NCI-H460 (cell line): Measurements from ENCODE around the gene SYNM. TPM values are rescaled to one million over a fixed set of nuclear protein-coding genes. Genes with fewer than 3 reads are reported as not detected.

Experiments used
- DNase-seq: peaks from one replicate; pipeline ENCODE4 v3.0.0-alpha.2; 2016; ENCODE audit warnings: low read depth; ENCODE audit errors: extremely low read depth
- total RNA-seq: library from RNA; depleted of rRNA; stranded (reverse); fragments of >200 nt; shearing (Covaris generic); gene quantifications from 2 replicates; pipeline ENCODE4 v1.2.3, GENCODE V29; 2014

The SYNM gene
- total RNA-seq, 1 experiment from 2014 or later: 15.1 TPM

GRCh38 chr15:99163271-99164062 is 58.6 kb downstream of the SYNM start:
- DNase-seq: no peak

GRCh38 chr15:99164119-99164518 is 59.2 kb downstream of the SYNM start:
- no peak for DNase-seq

- DNase-seq: no peak
Observed at GRCh38 chr15:99165020-99165790, 60.3 kb downstream of the SYNM start.

GRCh38 chr15:99165956-99166689 is 61.2 kb downstream of the SYNM start:
- no peak for DNase-seq

DNA sequence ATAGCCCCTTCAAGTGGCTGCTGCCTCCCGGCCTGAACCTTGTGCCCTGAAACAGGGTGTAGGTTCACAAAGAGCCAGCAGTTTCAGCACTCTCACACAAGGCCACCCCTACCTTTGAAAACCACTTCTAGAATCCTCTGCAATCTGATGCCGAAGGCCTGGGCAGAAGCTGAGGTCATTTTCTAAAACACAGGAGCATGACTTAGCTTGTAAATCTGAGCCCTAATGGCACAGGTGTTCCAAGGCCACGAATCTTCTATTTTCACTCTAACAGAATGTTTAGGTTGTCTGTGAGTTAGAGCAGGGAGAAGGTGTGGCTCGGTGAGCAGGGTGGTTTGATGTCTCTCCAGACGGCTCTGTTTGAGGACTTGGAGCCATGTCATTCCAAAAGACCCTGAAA is 62.3 kb downstream of the SYNM start:
- DNase-seq: no peak

- DNase-seq: no peak
Observed at GRCh38 chr15:99167640-99168039, 62.8 kb downstream of the SYNM start.

DNA sequence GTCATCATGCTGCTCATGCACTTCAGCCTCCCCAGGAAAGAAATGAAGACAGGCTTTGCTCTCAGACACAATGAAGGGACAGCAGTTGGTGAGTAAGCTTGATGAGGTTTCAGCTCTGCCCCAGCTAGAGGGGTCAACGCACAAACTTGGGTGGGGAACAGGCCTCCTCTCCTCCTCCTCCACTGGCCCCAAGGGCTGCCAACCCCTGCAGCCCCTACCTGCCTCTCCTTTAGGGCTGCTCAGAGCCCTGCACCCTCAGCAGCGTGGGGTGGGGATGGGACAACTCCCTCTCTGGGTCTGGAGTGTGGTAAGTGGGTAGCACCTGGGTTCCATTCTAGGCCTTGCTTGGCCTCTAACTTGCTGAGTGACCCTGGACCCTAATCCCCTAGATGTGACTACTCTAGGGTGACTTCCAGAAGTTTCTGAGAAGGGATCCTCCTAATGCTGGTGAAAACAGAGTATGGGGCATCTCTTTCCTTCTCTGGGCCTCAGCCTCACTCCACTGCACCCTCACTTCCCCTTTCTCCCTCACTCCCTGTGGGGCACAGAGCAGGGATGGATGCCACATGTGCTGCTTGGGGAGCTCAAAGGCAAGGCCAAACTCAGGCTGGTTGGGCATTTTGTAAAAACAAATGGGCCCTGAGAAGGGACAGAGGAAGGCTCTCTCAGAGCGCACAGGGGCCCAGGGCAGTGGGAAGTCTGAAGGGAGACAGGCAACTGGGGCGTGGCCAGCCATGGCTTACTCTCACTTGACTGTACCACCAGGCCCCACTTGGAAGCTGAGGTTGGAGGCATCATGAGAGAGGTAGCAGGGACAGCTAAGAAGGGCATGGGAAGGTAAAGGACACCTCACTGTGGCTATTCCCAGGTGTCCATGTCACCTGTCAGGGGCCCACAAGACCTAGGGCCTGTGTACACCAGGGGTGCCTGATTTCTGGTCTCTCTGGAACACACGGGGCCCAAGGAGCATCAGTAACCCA is 64.0 kb downstream of the SYNM start:
- no peak for DNase-seq

GRCh38 chr15:99169769-99170311 is 65.0 kb downstream of the SYNM start:
- DNase-seq: no peak

GRCh38 chr15:99170476-99171065 is 65.7 kb downstream of the SYNM start:
- no peak for DNase-seq

DNA sequence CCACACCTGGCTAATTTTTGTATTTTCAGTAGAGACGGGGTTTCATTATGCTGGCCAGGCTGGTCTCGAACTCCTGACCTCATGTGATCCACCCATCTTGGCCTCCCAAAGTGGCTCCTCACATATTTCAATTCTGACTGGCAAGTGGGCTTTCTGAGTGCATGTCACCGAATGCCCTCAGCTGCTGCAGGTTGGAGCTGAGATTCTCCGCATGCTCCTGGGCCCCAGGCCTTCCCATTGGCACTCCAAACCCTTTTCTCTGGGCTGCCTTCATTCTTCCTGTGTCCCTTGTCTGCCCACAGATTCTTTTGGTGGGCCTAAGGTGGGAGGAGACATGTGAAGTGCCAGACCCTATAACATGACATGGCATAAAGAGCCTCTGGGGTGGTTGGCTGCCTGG is 67.3 kb downstream of the SYNM start:
- no peak for DNase-seq

DNA sequence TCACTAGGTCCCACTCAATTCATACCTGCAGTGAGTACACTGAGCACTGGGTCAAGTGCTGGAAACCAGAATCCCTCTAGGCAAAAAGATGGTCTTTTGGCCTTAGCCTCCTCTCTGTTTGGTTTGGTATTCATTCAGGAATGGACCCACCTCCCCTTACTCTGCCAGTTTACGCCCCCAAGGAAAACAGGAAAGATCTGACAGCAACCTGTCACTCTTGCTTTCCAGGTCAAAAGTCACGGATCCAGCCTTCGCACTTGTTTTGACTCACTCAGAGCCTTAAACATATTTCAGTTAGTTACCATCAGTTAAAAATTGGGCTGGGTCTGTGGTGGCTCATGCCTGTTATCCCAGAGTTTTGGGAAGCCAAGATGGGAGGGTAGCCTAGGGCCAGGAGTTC is 68.1 kb downstream of the SYNM start:
- DNase-seq: no peak

DNA sequence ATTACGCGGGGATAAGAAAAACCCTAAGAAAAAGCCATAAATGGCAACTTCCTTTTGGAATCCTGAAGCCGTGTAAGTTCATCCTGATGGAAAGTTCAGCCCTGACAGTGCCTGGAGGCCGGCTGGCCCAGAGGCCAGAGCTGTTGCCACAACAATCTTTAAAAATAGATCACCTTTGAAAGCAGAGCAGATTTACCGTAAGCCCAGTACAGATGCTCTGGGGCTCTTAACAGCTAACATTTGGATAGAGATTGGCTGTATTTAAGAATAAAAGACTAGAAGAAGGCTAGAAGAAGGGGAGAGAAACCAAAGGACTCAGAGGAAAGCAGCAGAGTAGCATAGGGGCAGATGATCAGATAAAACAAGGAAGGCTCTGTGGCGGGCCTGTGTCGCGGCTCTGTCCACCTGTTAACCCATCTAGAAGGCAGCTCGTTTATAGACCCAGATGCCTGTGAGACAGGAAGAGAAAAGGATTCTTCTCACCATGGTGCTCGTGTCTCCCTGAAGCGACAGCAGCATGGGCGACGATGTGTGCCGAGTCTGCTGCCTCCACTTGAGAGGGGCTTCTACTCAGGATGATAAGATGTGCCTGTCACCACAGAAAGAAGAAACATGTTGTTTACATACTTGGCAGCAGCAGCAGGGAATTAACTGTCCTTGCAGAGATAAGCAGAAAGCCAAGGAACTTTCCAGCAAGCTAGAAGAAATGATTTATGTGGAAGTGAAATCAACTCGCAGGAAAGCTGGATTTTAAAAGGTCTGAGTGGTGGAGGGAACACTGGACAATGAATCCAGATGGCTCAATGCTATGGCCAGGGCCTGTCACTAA is 69.9 kb downstream of the SYNM start:
- no peak for DNase-seq

GRCh38 chr15:99176757-99177156 is 71.9 kb downstream of the SYNM start:
- no peak for DNase-seq

- no peak for DNase-seq
Observed at GRCh38 chr15:99177679-99178078, 72.8 kb downstream of the SYNM start.

DNA sequence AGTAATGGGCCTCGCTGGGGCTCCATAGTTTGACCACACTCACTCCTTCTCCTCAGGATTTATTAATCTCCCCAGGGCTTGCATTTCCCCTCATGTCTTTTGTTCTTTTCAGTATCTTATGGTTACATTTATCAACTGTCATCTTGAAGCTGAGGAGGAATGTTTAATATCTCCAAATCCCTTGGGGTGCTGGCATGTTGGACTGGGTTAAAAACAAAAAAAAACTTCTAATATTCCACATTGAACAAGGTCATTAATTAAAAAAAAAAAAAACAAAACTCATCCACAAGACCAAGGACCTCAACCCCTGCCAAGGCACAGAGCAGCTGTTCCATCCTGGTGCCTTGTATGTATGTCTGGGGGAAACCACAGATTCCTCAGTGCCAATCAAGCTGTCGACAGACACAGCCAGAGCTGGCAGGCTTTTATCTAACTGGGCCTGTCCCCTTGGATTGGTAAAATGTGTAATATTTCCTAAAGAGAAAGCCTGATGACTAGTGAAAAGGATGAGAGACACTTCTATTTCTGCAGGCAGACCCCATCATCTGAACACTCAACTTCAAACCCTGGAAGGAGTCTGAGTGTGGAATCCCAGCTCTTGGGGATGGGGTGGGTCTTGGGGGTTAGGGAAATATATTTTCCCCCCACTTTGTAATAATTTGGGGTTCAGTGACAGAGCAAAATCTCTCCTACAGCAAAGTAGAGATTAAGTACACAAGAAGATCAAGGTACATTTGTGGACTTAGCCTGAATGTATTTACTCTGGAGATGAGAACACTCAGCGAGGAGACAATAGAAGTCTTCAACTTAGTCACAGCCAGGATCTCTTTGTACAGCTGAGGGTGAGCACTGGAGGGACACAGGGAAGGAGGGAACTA is 75.4 kb downstream of the SYNM start:
- no peak for DNase-seq

DNA sequence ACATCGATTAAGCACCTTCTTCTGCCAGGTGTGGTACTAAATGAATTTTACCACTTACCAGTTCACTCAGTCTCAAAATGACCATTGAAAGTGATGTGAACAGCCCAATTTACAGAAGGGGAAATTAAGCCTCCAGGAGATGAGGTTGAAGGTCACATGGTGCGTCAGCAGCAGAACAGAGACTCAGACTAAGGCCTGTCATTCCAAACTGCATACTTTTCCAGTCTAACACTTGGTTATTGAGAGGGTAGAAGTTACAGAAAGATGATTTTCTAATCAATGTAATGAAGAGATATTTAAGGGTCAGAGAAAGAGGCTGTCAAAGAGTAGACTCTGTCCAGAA is 76.1 kb downstream of the SYNM start:
- no peak for DNase-seq

DNA sequence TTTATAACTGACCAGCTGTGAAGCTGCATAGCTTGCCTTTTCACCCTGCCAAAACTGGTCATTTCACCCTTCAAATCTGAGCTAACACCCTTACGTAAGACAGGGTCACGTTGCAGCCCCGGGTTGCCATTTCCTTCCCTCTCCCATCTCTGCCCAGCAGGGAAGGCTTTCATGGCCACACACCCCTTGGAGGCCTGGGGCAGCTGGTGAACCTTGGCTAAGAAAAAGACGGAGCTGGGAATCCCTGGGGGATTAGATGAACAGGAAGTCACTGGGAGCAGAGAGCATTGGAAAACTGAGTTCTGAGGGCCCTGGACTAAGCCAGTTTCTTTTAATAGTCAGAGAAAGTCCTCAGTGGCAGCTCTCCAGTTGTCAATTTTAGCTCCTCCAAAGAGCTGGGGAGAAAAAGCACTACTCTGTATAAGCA is 76.7 kb downstream of the SYNM start:
- no peak for DNase-seq

GRCh38 chr15:99182791-99183190 is 77.9 kb downstream of the SYNM start:
- no peak for DNase-seq
